Stimulated activated CD4-positive, alpha-beta T cell treated with anti-CD3 and anti-CD28 coated beads, Interleukin-1b, Interleukin-23, amount 100 ng/mL, for 4 hours (primary cell): Measurements from ENCODE around the gene GIT2.
"Not testable (repeated sequence)": the region's sequence is repeated elsewhere in the genome, so short reads cannot be mapped to it uniquely, and the experiment has no call there.

Experiments
- DNase-seq, 2 donors: peaks; one replicate each; pipeline ENCODE4 v3.0.0-alpha.2; 2020; ENCODE audit warnings: low read depth in 2 of 2

GIT2 gene

DNA sequence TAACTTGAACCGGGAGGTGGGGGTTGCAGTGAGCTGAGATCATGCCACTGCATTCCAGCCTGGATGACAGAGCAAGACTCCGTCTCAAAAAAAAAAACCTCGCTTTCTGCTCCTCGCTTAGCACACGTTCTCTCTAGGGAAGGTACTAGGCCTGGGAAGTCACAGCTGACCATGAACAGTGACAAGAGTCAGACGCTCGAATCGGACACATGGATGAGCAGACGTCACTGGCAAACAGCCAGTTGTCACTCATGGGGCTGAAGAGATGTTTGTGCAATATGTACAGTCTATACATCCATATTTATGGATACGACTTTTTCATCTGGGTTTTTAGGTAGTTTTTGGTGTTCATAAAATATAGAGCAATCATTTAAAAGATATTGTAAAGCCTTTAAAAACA, 76.7 kb downstream of the GIT2 start:
- DNase-seq: no peak

GRCh38 chr12:109916045-109916444, 80.1 kb downstream of the GIT2 start:
- no peak for DNase-seq

GRCh38 chr12:109915171-109916040, 80.8 kb downstream of the GIT2 start:
- DNase-seq: no peak

DNA sequence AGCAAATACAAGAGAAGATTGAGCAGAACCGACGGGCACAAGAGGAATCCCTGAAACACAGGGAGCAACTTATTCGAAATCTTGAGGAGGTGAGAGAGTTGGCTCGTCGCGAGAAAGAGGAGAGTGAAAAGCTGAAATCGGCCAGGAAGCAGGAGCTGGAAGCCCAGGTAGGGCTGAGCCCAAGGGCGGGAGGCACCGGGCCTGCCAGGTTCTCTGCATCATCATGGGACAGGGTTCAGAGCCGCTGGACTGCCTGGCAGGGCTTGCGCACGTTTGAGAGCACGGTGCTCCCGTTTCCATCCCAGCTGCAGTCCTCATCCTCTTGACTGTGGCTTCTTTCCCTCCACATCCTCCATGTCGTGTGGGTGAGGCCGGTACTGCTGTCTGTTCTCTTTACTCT, 81.7 kb downstream of the GIT2 start:
- no peak for DNase-seq

DNA sequence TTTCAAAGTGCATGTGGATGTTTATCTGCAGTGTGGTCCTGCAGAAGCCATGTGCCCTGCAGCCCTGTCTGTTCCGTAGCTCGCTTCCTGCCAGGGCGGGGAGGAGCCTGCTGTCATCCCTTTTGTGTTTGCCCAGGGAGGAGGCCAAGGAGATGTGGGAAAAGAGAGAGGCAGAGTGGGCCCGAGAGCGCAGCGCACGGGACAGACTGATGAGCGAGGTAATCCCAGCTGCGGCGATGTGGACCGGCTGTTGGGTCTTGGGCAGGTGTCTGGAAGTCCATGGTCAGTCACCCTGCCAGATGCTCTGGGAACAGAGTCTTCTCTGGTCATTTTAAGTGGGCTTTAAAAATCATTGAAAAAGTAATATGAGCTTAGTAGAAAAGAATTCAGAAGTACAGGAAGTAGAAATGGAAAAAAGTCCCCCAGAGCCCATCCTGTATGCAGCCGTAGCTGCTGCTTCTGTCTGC, 83.3 kb downstream of the GIT2 start:
- no peak for DNase-seq

GRCh38 chr12:109910969-109911348, 85.2 kb downstream of the GIT2 start:
- no peak for DNase-seq

- DNase-seq: no peak
These were observed 85.8 kb downstream of the GIT2 start for GRCh38 chr12:109910254-109910968.

GRCh38 chr12:109905301-109905700, 90.9 kb downstream of the GIT2 start:
- DNase-seq: no peak

DNA sequence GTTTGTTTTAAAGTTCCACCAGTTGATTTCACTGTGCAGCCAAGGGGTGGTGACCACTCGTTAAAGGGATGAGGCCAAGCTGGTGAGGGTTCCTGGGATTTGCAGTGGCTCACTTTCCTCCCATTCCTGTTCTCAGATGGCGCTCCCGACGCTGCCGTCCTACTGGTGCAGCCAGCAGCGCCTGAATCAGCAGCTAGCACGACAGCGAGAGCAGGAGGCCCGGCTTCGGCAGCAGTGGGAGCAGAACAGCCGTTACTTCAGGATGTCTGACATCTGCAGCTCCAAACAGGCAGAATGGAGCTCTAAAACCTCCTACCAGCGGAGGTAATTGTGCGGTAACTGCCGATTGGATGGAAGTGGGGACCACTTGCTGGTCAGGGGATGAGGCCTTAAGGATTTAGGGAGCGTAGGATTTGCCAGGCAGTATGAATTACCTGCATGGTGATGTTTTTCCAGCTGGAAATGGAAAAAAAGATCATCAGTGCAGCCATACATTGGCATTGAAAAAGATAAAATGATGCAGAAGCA, 93.2 kb downstream of the GIT2 start:
- DNase-seq: no peak

DNA sequence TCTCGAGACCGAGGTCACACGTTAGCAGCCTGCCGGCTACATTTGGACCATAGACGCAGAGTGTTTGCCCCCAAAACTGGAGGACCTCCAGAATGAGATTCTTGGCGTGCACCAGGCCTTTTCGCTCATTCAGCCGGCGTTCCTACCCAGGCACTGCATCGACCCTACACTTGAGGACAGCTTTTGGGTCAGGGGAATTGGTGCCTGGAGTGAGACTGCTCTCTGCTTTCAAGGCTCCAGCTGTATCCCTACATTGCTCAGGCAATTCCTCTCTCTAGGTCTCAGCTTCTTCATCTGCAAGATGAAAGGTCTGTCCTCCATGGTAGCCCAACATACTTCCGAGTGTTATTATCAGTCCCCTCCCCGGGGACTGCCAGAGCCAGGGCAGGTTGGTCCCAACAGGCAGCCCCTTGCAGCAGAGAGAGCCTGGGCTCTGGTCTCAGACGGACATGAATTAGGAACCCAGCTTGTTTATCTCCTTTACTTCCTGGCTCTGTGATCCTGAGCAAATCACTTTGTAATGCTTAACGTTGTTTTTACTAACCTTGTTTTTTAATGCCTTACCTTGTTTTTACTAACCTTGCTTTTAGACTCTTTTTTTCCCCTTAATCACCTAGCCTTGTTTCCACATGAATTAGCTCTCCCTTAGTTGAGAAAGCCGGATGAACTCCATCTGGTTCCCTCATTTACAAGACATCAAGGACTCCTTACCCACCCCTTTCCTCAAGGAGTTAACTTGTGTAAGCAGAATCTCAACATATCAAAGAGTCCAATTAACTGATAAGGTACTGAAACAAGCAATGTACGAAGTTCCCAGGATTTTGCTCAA, 95.2 kb downstream of the GIT2 start:
- no peak for DNase-seq

DNA sequence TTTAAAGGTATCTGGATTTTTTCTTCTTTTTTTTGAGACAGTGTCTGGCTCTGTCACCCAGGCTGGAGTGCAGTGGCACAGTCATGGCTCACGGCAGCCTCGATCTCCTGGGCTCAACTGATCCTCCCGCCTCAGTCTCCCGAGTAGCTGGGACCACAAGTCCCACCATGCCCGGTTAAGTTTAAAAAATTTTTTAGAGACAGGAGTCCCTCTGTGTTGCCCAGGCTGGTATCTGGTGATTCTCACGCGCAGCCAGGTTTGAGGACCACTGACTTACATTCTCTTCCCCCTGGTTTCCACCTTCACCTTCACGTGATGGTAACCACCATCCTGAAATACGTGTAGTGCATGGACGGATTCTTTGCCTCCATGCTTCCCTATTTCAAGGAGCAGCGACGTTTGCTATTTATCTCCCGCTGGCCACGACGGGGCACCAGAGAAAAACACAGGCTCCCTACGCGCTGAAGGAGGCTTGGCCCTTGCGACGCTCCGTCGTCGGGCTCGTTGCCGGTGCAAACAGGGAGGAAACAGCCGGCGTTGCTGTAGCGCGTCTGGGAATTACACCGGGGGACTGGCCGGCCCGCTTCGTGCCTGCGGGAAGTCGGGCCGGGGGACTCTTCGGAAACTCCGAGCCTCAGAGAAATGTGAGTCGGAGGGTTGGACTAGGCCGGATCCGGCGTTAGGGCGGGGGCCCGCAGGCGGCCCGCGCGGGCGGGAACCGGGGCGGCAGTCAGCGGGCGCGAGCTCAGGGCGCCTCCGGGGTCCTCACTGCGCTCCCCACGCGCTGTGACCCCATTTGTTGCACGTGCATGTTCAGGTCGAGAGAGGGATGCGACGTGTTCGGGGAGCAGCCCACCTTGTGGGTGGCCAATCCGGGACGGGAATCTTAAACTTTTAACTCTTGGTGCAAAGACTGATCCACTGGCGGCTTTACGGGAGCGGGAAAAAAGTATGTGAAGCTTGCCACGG, 96.1 kb downstream of the GIT2 start, which contains the start of gene TCHP:
TSS of gene TCHP (plus strand) at position 492 of the 969 bp plus-strand sequence. CDS start 2,753 bp downstream, outside the sequence.
- DNase-seq: peak; percentile 57 to 64

DNA sequence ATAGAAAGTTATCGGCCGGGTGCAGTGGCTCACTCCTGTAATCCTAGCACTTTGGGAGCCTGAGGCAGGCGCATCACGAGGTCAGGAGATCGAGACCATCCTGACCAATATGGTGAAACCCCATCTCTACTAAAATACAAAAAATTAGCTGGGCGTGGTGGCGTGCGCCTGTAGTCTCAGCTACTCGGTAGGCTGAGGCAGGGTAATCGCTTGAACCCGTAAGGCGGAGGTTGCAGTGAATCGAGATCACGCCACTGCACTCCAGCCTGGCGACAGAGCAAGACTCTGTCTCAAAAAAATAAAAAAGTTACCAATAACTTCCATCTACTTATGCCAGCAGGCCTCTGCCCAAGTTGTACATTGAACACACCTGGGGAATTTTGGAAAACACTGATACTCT, 96.8 kb downstream of the GIT2 start:
- DNase-seq: not testable (repeated sequence)

GRCh38 chr12:109897029-109897428, 99.1 kb downstream of the GIT2 start:
- no peak for DNase-seq

GRCh38 chr12:109896188-109896587, 100.0 kb downstream of the GIT2 start:
- no peak for DNase-seq

- no peak for DNase-seq
These were observed 101.2 kb downstream of the GIT2 start for GRCh38 chr12:109894939-109895338.

GRCh38 chr12:109893261-109893995, 102.7 kb downstream of the GIT2 start:
- no peak for DNase-seq

GRCh38 chr12:109892748-109893147, 103.4 kb downstream of the GIT2 start:
- no peak for DNase-seq

DNA sequence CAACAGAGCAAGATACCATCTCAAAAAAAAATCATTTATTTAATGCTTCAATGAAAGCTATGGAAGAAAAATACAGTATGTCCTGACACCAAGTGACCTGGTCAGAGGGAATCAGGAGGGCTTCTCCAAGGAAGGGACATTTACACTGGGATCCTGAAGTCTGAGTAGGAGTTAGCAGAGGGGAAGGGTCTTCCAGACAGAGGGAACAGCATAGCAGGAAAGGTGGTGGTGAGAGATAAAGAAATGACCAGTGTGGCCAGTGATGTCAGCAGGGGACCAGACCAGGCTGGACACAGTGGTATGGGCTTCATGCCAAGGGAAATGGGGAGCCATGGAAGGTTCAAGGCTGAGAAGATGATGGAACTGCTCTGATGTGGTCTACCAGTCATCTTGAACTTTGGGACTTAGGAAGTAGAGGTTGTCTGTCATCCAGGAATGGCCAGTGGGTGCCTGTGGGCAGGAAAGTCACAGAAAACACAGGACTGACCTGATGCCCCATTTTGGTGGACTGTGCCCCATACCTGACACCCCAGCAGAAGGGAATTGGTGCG, 103.9 kb downstream of the GIT2 start:
- no peak for DNase-seq

GRCh38 chr12:109891731-109892130, 104.4 kb downstream of the GIT2 start:
- DNase-seq: not testable (repeated sequence)
